ENCODE results near the gene GTF2H1. TPM values are rescaled to one million over a fixed set of nuclear protein-coding genes. Genes with fewer than 3 reads are reported as not detected.

The GTF2H1 gene
- polyA plus RNA-seq (2013, experiment 1 of 2) = 25.1 TPM
- polyA plus RNA-seq (2013, experiment 2 of 2) = 25.4 TPM

- DNase-seq = peak; percentile 100
- Histone ChIP-seq H2BK120ac (ENCODE audit: low read depth, low read length) (no peak within 1 kb of the TSS), H3K18ac (ENCODE audit: low read length) (peak within 1 kb of the TSS; percentile 29), H3K79me2 (ENCODE audit: control insufficient read depth, insufficient read depth, low read length) (peaks cover 53% of the 10 kb centered on the region), H3K4ac (ENCODE audit: low read depth, low read length) (peak within 1 kb of the TSS; percentile 29), H3K36me3 (ENCODE audit: control insufficient read depth, insufficient read depth, low read length) (no peaks in the 10 kb centered on the region), H3K9ac (ENCODE audit: low read length) (peak within 1 kb of the TSS; percentile 84), H3K79me1 (ENCODE audit: low read length) (peaks cover 15% of the 10 kb centered on the region), H2BK5ac (ENCODE audit: low read length) (peak within 1 kb of the TSS; percentile 98), H4K8ac (ENCODE audit: low read depth, low read length) (no peak within 1 kb of the TSS), H3K56ac (ENCODE audit: low read length) (peak within 1 kb of the TSS; percentile 97), H3K27me3 (ENCODE audit: insufficient read depth, low read length, poor library complexity) (no peaks in the 10 kb centered on the region), H2BK15ac (replicated peaks; ENCODE audit: low read depth) (no peak within 1 kb of the TSS), H3K27ac (ENCODE audit: low read depth, low read length) (peak within 1 kb of the TSS; percentile 30), H3K4me1 (ENCODE audit: control insufficient read depth, low read depth, low read length) (peaks cover 4% of the 10 kb centered on the region), H3K23ac (ENCODE audit: low read length) (no peak within 1 kb of the TSS), H2AK5ac (ENCODE audit: low read length) (no peak within 1 kb of the TSS), H4K5ac (ENCODE audit: low read length) (no peak within 1 kb of the TSS), H3K4me2 (ENCODE audit: low read length) (peak within 1 kb of the TSS; percentile 98), H3K4me3 (ENCODE audit: low read length) (peak within 1 kb of the TSS; percentile 90)
- WGBS (ENCODE audit: extremely low coverage, insufficient coverage, low lambda C conversion rate) = no CpG with 5 or more reads among the region's 61 CpGs
These were observed at the start of gene GTF2H1, which contains the start of gene HPS5 for GRCh38 chr11:18321969-18322711. Gene GTF2H1 (plus strand): TSS chr11:18322567. CDS start chr11:18333075, 10,508 bp downstream. Gene HPS5 (minus strand): TSS chr11:18322140. CDS start chr11:18317858, 4,282 bp downstream.

GRCh38 chr11:18277565-18278271 lies 44.6 kb upstream of the GTF2H1 start:
- Histone ChIP-seq H3K79me2 (ENCODE audit: control insufficient read depth, insufficient read depth, low read length) (no peaks in the 10 kb centered on the region), H3K4me2 (ENCODE audit: low read length) (no peak overlapping the region), H3K27ac (ENCODE audit: low read depth, low read length) (no peak overlapping the region), H3K4me3 (ENCODE audit: low read length) (no peak overlapping the region), H2BK5ac (ENCODE audit: low read length) (no peak overlapping the region), H3K4ac (ENCODE audit: low read depth, low read length) (no peak overlapping the region), H2BK15ac (replicated peaks; ENCODE audit: low read depth) (no peak overlapping the region), H3K36me3 (ENCODE audit: control insufficient read depth, insufficient read depth, low read length) (peaks cover 3% of the 10 kb centered on the region), H4K8ac (ENCODE audit: low read depth, low read length) (no peak overlapping the region), H2BK120ac (ENCODE audit: low read depth, low read length) (no peak overlapping the region), H3K4me1 (ENCODE audit: control insufficient read depth, low read depth, low read length) (no peaks in the 10 kb centered on the region), H4K5ac (ENCODE audit: low read length) (no peak overlapping the region), H3K9ac (ENCODE audit: low read length) (no peak overlapping the region), H3K79me1 (ENCODE audit: low read length) (no peaks in the 10 kb centered on the region), H2AK5ac (ENCODE audit: low read length) (no peak overlapping the region), H3K56ac (ENCODE audit: low read length) (no peak overlapping the region), H3K18ac (ENCODE audit: low read length) (no peak overlapping the region), H3K23ac (ENCODE audit: low read length) (no peak overlapping the region), H3K27me3 (ENCODE audit: insufficient read depth, low read length, poor library complexity) (no peaks in the 10 kb centered on the region)
- no peak for DNase-seq
- no CpG with 5 or more reads among the region's 5 CpGs for WGBS (ENCODE audit: extremely low coverage, insufficient coverage, low lambda C conversion rate)

GRCh38 chr11:18280438-18281045 lies 41.8 kb upstream of the GTF2H1 start:
- H3K27ac ChIP-seq (ENCODE audit: low read depth, low read length) = no peak overlapping the region
- WGBS (ENCODE audit: extremely low coverage, insufficient coverage, low lambda C conversion rate) = no CpG with 5 or more reads among the region's 4 CpGs
- H3K56ac ChIP-seq (ENCODE audit: low read length) = no peak overlapping the region
- H2BK5ac ChIP-seq (ENCODE audit: low read length) = no peak overlapping the region
- no peak overlapping the region for H4K8ac ChIP-seq (ENCODE audit: low read depth, low read length)
- H3K23ac ChIP-seq (ENCODE audit: low read length) = no peak overlapping the region
- no peak overlapping the region for H4K5ac ChIP-seq (ENCODE audit: low read length)
- DNase-seq = no peak
- H3K79me1 ChIP-seq (ENCODE audit: low read length) = no peaks in the 10 kb centered on the region
- H3K4me1 ChIP-seq (ENCODE audit: control insufficient read depth, low read depth, low read length) = no peaks in the 10 kb centered on the region
- H3K18ac ChIP-seq (ENCODE audit: low read length) = no peak overlapping the region
- peaks cover 3% of the 10 kb centered on the region for H3K36me3 ChIP-seq (ENCODE audit: control insufficient read depth, insufficient read depth, low read length)
- H3K4me2 ChIP-seq (ENCODE audit: low read length) = no peak overlapping the region
- no peak overlapping the region for H2BK15ac ChIP-seq (replicated peaks; ENCODE audit: low read depth)
- H3K79me2 ChIP-seq (ENCODE audit: control insufficient read depth, insufficient read depth, low read length) = no peaks in the 10 kb centered on the region
- H3K9ac ChIP-seq (ENCODE audit: low read length) = no peak overlapping the region
- H3K4ac ChIP-seq (ENCODE audit: low read depth, low read length) = no peak overlapping the region
- H3K27me3 ChIP-seq (ENCODE audit: insufficient read depth, low read length, poor library complexity) = no peaks in the 10 kb centered on the region
- H2AK5ac ChIP-seq (ENCODE audit: low read length) = no peak overlapping the region
- no peak overlapping the region for H3K4me3 ChIP-seq (ENCODE audit: low read length)
- no peak overlapping the region for H2BK120ac ChIP-seq (ENCODE audit: low read depth, low read length)

- Histone ChIP-seq H3K79me1 (ENCODE audit: low read length) (no peaks in the 10 kb centered on the region), H4K5ac (ENCODE audit: low read length) (no peak overlapping the region), H3K4ac (ENCODE audit: low read depth, low read length) (no peak overlapping the region), H3K4me3 (ENCODE audit: low read length) (no peak overlapping the region), H2BK120ac (ENCODE audit: low read depth, low read length) (no peak overlapping the region), H3K56ac (ENCODE audit: low read length) (no peak overlapping the region), H3K18ac (ENCODE audit: low read length) (no peak overlapping the region), H3K9ac (ENCODE audit: low read length) (no peak overlapping the region), H2AK5ac (ENCODE audit: low read length) (no peak overlapping the region), H3K4me1 (ENCODE audit: control insufficient read depth, low read depth, low read length) (no peaks in the 10 kb centered on the region), H3K23ac (ENCODE audit: low read length) (no peak overlapping the region), H3K36me3 (ENCODE audit: control insufficient read depth, insufficient read depth, low read length) (peaks cover 3% of the 10 kb centered on the region), H3K79me2 (ENCODE audit: control insufficient read depth, insufficient read depth, low read length) (no peaks in the 10 kb centered on the region), H2BK15ac (replicated peaks; ENCODE audit: low read depth) (no peak overlapping the region), H3K4me2 (ENCODE audit: low read length) (no peak overlapping the region), H2BK5ac (ENCODE audit: low read length) (no peak overlapping the region), H3K27ac (ENCODE audit: low read depth, low read length) (no peak overlapping the region), H4K8ac (ENCODE audit: low read depth, low read length) (no peak overlapping the region), H3K27me3 (ENCODE audit: insufficient read depth, low read length, poor library complexity) (no peaks in the 10 kb centered on the region)
- no peak for DNase-seq
- WGBS (ENCODE audit: extremely low coverage, insufficient coverage, low lambda C conversion rate) = no CpG with 5 or more reads among the region's 2 CpGs
These were observed 39.7 kb upstream of the GTF2H1 start for GRCh38 chr11:18282626-18283025.

- no peak overlapping the region for H3K56ac ChIP-seq (ENCODE audit: low read length)
- no peaks in the 10 kb centered on the region for H3K79me1 ChIP-seq (ENCODE audit: low read length)
- no peak overlapping the region for H2AK5ac ChIP-seq (ENCODE audit: low read length)
- peaks cover 4% of the 10 kb centered on the region for H3K36me3 ChIP-seq (ENCODE audit: control insufficient read depth, insufficient read depth, low read length)
- H4K8ac ChIP-seq (ENCODE audit: low read depth, low read length) = no peak overlapping the region
- H4K5ac ChIP-seq (ENCODE audit: low read length) = no peak overlapping the region
- H2BK120ac ChIP-seq (ENCODE audit: low read depth, low read length) = no peak overlapping the region
- no peaks in the 10 kb centered on the region for H3K4me1 ChIP-seq (ENCODE audit: control insufficient read depth, low read depth, low read length)
- WGBS (ENCODE audit: extremely low coverage, insufficient coverage, low lambda C conversion rate) = no CpG with 5 or more reads among the region's 1 CpG
- H3K27ac ChIP-seq (ENCODE audit: low read depth, low read length) = no peak overlapping the region
- DNase-seq = no peak
- H3K4me2 ChIP-seq (ENCODE audit: low read length) = no peak overlapping the region
- no peak overlapping the region for H3K4me3 ChIP-seq (ENCODE audit: low read length)
- no peak overlapping the region for H3K18ac ChIP-seq (ENCODE audit: low read length)
- H2BK5ac ChIP-seq (ENCODE audit: low read length) = no peak overlapping the region
- H3K79me2 ChIP-seq (ENCODE audit: control insufficient read depth, insufficient read depth, low read length) = no peaks in the 10 kb centered on the region
- no peak overlapping the region for H3K4ac ChIP-seq (ENCODE audit: low read depth, low read length)
- no peaks in the 10 kb centered on the region for H3K27me3 ChIP-seq (ENCODE audit: insufficient read depth, low read length, poor library complexity)
- no peak overlapping the region for H3K9ac ChIP-seq (ENCODE audit: low read length)
- H2BK15ac ChIP-seq (replicated peaks; ENCODE audit: low read depth) = no peak overlapping the region
- no peak overlapping the region for H3K23ac ChIP-seq (ENCODE audit: low read length)
These were observed 36.5 kb upstream of the GTF2H1 start for GRCh38 chr11:18285841-18286240.

Measured in mesendoderm (in vitro differentiated cells).